ENCODE measurements around the gene C4orf51.
A peak's percentile ranks its signal among the peaks of the same experiment; 100 is the strongest.

The C4orf51 gene

DNA sequence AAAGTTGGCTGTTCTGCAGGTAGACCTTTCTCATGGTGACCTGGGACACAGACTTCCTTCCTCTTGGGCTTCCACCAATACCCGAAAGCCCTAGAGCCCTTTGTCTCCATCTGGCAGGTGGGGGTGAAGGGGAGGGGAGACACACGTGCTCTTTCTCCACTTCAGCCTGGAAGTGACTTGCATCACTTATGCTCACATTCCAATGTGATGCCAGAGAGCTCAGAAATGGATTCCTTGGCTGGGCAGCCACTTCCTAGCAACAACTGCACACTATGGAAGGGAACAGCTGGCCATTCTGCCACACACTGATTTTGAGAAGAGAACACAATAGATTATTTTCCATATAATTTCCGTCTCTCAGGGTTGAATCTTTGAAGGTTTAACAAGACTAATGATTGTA, 36.3 kb downstream of the C4orf51 start:
- no peak for DNase-seq

DNA sequence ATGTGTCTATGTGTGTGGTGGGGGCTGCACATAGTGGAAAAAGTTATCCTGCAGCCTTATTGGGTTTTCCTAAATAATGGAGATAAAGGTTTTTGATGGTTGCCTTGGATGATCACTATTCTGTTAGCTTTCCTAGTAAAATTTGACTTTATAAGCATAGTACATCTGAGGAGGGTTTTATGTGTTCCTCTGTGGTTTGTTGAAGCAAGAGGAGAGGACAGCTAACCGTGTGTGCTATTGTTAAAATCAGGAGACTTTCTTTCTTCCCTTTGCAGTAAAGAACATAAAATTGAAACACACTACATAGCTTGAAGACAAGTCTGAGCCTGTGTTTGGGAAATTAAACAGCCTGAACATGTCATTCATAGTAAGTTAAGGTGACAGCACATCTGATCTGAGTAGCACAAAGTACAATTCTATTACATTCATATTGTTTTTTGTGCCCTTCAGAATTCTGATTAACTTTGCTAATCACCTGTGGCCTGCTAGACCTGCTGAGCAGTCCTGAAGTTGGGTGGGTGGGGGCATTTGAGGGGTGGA, 36.8 kb downstream of the C4orf51 start:
- no peak for DNase-seq

DNA sequence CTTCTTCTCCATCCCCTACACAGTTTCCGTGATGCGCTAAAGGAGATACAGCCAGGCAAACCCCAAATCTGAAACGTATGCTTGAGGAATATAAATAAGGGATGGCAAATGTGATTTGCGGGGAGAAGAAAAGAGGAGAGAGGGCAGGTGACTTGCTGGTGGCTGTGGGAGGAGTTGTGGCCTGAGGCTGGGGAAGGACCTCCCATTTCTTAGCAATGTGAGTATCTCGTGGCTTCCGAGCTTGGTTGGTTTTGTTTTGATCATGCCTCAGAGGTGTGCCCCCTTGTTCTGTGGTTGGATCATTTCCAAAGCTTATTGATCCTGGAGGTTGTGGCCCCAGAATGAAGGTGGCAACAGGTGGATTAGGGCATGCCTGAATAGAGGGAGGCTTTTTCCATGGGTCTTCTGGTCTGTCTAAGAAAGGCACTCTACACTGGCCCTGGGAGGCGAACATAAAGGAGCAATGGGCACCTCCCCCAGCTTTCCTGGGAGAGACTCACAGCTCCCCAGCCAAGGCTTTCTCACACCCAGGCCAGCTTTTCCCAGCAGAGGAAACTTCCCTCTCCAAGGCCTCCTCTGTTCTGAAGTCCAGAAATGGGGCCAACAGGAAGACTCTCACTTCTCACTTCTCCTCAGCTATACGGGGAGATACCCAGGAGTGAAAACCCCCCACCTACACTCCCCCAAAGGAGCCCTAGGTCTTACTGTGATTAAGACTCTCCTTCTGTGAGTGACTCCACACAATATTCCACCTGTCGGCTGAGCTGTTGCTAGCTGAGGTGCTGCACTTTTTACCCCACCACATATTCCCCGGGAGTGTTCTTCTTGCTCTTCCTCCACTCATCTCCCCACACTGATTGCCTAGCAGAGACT, 40.0 kb downstream of the C4orf51 start:
- DNase-seq, result no peak

DNA sequence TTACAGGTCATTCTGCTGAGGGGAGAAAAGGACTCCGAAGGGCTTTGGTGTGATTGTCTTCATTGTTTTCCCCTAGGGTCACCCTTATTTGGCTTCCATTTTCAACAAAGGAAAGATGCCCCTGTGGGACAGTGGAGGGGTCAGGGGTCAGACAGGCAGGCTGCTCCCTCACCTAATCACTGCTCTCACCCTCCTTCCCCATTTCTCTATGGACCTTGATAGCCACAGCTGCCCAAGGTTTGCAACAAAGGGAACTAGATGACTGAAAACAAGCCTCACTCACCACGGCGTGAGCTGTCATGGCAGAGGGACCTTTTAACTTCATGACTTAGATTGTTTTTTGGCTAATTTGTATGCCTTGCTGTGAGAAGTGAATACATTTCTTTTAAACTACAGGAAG, 40.7 kb downstream of the C4orf51 start:
- DNase-seq, result no peak

DNA sequence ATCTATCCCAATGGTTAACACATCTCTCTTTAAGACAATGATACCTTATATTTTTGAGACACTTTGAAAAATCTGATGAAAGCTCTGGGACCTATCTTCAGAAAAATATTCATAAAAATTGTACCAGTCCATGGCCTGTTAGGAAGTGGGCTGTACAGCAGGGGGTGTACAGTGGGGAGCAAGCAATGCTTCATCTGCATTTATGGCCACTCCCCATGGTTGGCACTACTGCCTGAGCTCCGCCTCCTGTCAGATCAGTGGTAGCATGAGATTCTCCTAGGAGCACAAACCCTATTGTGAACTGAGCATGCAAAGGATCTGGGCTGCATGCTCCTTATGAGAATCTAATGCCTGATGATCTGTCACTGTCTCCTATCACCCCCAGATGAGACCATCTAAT, 42.6 kb downstream of the C4orf51 start:
- no peak for DNase-seq

DNA sequence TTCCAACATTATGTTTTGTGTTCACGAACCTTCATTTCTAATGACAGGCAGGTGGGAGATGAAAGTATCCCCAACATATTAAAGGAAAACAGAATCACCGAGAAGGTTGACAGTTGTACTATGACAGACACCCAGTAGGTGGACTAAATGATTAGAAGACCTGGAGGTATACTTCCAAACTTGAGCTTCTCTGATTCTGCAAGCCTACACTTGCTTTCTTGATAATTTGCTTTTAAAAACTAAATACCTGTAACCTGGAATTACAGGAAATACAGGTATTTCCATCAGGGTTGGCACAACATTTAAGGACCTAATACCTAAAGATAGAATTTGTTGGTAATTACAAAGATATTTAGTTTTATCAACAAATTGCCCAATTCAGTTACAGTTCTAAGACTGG, 43.4 kb downstream of the C4orf51 start:
- DNase-seq, result no peak

DNA sequence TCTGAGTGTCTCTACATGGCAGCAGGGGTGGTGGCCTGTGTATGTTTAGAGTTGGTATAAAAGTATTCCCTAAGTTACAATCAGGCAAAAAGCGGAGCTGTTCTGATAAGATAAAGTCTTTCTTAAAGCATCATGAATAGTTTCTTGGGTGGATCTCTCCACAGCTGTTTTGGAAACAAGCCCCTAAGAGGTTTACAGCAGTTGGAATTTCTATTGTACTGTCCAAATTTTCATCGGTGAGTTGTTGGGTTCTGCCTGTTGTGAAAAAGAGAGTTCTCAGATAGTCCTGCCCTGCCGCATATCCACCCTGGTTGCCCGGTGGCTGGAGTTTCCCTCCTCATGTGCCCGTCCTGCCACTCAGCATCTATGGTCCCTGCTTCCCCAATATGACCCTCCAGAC, 50.1 kb downstream of the C4orf51 start:
- no peak for DNase-seq

DNA sequence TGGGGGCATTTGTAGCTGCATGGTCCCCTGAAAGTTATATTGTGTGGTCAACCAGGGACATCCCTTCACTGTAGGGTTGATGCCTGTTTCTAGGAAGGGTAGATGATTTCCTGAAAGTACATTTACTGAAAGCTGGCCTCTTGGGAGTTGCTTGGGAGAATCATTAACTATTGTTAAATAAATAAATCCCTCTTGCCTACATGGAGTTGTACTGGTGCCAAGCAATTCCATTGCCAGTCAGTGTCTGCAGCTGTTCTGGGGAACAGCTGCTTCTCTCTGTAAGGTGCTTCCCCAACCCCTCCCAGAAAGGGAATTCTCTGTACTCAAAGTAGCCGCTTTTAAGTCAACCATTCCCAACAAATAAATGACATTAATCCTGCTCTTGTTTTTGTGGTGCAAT, 51.1 kb downstream of the C4orf51 start:
- DNase-seq, result peak; percentile 77

DNA sequence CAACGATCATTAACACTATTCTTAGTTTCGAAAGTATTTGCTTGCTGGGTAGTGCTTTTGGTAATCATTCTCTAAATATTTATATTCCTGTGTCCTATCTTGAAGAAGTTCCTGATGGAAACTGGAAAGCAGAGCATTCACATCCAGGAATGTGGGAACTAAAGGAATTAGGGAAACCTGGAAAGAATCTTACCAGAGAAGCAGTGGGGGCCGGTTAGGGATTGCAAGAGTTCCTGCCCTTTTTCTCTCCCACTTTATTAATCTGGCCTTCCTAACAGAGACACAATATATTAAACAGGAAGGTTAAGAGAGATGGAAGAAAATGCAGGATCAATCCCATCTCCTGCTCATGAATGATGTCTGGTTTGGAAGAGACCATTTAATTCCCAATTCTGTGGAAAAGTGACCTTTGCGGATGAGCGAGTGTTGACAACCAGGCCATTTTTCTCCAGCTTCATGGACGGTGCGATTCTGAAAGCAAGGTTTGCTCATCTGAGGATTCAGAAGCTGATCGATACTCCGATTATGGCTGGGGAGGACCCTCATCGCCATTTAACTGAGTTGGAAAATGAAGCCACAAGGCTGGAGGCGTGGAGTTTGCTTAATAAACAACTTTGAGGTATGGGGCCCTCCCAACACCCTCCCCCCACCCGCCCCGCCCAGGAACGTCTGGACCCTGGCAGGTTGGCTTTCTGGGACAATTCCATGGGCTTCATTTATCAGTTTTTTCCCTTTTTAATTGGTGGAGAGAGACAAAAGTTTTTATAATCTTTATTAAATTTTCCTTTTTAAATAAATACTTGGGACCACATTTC, 52.3 kb downstream of the C4orf51 start:
- DNase-seq, result no peak

DNA sequence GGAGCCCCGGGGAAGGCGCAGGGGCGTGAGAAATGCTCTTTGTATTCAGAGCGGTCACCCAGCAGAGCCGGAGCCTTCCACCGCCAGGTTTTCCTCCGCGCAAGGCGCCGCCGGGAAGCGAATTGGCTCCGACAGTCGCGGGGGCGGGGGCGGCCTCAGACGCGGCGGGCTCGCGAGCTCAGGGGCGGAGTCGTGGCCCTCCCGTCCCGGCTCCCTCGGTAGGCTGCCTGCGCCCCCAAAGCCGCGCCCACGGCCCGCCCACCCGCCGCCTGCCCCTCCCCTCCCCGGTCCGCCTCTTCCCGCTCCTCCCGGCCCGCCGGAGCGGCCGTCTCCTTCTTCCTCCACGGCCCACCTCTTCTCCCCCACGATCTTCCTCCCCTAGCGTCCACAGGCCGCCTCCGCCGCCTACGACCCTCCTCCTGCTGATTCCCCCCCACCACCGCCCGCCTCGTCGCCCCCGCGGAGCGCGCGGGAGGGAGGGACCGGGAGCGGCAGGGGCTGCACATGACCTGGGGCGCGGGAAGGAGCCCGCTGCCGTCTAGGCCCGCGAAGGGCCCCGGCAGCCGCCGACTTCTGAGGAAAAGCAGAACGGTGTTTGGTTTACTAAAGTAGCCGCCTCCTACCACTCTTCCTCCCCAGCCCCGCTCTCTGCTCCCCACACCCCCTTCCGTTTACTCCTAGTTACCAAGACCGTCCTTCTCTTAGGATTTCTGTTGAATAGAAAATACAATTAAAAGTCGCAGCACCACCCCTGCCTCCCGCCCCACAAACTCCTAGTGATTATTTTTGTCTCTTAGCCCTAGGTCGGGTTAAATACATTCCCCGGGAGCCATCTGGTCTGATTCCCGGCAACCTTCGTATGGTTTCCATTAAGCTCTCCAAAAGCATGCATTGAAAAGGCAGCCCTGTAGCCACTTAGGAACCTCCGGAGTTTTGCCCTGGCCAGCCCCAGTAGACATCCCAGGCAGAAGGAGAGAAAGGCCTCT, 53.2 kb downstream of the C4orf51 start:
- DNase-seq, result peak; percentile 81 to 89

DNA sequence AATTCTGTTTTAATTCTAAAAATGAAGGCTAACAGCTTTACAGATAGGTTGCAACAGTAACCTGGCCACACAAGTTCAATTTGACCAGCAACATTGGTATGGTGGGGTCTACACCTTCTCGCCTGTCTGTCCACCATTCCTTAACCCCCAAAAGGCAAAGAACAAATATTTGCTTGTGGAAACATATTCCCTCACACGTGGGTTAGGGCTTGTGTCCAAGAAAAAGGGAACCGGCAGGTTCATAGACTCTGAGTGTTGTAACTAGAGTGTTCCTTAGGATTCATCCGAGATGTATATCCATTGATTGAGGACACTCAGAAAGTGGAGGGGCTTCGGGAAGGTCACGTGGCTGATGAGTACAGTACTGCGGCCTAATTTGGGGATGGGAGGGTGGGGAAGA, 54.1 kb downstream of the C4orf51 start:
- no peak for DNase-seq

DNA sequence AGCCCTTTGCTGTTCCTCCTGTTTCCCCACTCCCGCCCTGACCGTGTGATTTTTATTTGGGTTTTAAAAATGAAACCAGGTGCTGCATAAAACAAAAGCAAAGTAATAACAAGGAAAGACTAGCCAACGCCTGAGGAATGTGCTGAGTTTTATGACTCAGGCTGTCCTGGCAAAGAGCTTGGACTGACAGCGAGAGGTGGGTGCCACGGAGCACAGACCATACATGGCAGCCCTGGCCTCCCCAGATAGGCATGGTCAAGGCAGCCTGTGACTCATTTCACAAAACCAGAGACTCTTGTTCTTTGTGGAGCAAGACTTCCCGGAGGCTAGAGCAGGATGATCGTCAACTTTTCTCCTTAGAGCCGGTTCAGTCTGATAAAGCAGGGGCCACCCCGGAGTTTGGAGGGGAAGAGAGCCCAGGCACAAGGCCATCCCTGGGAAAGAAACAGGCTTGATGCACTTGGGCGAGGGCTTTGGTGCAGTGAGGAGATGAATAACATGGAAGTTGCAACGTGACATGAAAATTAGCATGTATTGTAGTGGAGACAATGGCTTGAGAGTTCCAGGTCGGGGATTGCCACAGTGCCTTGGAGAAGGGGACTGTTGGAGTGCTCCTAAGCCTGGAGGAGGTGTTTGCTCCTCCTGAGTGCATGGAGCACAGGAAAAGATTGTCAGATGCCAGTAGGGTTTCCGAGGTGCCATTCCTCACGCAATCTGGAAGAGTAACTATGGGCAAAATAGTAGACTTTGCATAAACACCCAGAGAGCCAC, 54.8 kb downstream of the C4orf51 start:
- DNase-seq, result no peak

DNA sequence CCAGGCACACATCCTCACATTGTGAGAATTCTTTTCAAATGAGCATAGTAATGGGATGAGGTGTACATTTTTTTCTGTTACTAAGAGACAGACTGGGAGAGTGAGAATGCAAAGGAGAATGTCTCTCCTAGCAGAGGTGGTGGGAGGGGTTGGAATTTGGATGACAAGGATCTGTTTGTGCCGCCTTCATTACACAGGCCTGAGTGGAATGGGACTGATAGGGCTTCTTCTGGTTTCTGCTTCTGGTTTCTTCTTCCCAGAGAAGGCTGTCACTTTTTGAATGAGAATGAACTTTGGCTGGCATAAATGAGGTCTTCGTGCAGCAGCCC, 55.4 kb downstream of the C4orf51 start:
- no peak for DNase-seq

DNA sequence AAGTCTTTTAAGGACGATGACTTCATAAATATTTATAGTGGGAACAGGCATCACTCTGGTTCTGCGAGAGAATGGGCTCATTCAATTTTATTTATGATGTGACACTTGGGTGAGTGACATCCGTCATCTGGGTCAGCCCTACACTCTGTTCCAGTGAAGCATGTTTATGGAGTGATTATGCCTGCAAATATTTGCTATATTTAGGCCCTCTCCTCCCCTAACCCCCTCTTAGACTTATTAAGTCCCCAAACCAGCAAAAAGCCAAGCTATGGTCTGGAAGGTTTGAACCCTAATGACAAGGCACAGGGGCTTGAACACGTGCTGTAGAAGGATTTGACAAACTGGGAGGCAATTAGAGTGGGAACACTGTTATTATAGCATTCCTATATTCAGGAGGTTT, 55.9 kb downstream of the C4orf51 start:
- DNase-seq, result peak in 1 of 2 experiments; percentile 57

DNA sequence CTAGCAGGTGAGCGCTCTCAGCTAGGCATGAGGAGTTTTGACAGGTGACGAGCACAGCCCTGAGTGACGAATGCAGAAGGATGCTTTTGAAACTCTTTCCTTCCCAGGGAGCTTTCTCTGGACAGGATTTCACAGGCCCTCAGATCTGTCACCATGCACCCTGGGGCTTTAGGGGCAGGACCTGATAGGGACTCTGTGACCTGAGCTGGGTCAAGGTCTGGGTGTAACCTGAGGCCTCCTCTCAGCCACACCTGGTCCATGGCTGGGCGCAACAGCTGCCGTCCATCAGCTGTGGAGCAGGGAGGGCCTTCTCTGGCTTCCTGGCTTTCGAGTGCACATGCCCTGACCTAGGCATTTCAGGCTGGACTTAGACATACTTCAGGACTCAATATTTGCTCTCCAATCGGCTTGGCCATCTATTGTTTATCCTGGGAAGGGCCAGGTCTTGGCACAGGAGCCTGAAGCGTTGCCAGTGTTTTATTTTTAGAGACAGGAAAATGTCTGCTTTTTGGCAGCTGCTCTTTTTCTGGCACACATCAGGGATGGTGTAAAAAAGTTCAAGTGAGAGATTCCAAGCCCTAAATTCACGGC, 56.4 kb downstream of the C4orf51 start:
- DNase-seq, result peak; percentile 73 to 85

DNA sequence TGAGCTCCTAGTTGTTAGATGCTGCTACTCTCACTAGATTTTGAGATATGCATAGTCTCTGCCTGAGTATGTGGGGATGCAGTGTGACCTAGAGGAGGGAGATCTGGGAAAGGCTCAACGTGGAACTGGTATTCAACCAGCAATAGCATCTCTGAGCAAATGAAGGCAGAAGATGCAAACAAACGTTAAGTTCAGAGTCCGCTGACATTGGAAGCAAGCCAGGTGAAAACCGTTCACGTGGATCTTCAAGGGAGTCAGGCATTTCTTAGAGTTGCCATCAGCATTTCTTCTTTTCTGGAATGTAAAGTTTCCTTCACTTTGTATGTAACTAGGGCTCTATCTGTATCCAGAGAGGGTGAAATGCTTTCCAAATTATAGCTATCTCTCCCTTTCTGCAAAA, 59.9 kb downstream of the C4orf51 start:
- DNase-seq, result no peak

DNA sequence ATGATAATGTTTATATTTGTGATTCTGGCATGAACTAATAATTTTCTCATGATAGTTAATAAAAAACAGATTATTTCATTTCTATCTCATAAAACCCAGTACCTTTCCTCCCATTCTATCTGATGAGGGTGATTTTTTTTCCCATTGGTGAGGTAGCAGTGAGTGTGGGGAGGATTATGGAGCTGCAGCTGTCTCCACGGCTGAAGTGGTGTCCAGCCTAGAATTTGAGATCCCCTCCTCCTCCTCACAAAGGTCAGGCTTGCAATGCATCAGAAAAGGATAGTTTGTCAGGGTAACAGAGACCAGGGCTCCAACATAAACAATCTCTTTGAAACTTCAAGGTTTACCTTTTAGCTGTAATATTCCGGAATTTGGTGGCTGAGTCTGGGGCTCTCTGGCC, 60.9 kb downstream of the C4orf51 start:
- peak in 1 of 2 experiments; percentile 11 for DNase-seq

DNA sequence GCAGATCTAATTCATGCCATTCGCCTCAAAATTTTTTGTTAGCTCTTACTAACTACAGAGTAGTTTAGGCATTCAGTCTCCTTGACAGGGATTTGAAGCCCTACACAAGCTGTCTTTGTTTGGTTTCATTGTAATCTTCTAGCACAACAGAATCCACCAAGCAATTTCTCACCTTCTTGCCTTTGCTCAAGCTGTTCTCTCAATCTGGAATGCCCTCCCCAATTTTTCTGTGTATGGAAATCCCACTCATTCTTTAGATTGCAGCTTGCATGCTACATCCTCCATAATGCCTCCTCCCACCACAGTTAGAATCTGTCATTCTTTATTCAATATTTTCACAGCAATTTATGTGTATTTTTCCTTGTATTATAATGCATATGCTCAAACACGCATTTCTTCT, 63.7 kb downstream of the C4orf51 start:
- no peak for DNase-seq

DNA sequence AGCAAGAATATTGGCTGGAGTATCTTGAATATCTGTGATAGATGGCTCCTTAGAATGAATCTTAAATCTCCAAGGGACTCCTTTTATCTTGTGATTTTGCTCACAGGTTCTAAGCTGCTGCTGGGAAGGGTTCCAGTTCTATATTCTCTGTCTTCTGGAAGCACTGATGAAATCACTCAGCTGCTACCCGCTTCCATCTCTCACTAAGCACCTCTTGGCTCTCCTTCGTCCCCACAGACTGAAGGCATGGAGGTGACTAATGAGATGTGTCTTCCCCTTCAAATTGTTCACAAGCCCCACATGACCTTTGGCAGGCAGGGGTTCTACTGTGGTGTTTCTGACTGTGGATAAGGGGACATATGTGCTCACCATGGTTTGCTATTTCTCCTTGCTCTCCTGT, 75.9 kb downstream of the C4orf51 start:
- no peak for DNase-seq

DNA sequence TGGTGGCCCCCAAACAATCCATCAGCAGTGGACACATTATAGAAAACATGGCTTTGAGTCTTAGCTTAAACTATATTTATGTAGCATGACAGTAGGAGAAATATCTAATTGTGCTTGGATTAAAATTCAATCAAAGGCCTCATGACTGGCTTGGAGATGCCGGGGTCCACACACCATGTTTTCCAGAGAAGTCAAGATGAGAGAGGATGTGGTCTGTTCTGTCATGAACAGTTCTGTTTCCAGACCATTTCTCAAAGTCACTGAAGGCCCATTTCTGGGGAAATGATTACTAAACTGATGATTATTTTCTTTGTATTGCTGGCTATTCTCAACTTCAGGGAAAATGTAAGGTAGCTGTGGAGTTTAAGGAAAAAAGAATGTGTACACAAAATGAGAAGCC, 76.3 kb downstream of the C4orf51 start:
- DNase-seq, result no peak

DNA sequence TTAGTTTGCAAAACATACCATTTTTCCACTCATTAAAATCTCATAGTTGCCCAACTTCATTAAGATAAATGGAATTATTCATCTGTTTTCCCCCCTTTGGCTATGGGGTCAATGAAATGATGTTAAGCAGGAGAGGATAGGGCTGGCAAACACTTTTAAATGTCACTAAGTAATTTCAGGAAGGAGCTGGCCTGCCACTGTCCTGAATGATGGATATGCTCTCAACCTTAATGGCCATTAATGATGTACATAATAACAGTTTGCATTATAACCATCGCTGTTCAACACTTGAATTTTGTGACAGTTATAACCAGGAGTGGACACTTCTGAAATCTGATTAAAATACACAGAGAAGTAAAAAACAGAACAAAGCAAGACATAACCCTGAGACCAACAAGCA, 77.2 kb downstream of the C4orf51 start:
- no peak for DNase-seq

DNA sequence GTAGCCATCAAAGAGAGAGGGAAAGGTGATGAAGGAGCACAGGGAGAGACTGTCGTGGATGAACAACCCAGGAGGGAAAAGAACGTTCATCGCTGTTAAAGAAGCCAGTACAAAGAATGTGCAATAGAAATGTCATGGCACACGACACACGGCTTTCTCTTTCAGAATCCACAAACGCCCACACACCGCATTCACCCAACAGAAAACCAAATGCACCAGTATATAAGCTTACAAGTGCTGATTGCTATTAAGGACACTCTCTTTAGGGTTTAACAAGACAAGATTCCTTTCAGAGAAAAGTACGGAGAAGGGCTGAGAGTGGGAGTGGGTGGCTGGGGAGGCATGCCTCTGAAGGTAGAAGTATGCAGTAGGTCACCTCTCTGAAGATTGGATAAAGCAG, 80.2 kb downstream of the C4orf51 start:
- no peak for DNase-seq

Data from SHP77 (cell line).